A673 (cell line): ENCODE measurements around the gene GLYR1. TPM values are rescaled to one million over a fixed set of nuclear protein-coding genes. Genes with fewer than 3 reads are reported as not detected.

Experiments
- BruUV-seq: library from RNA; stranded (reverse); fragments of 400-500 nt; replicated peaks from 2 replicates; lab custom pipeline; 2021; lab: Mats Ljungman, UMichigan
- CTCF ChIA-PET: fragments of 300-600 bp; sonication (Branson Sonifier 250); formaldehyde crosslinking; loops from one replicate; lab custom pipeline; 2022; ENCODE audit warnings: antibody characterized with exemption; lab: Charles Lee
- POLR2A ChIA-PET: fragments of 300-600 bp; sonication (Branson Sonifier 250); formaldehyde crosslinking; loops from one replicate; lab custom pipeline; 2022; ENCODE audit warnings: antibody characterized with exemption; ENCODE audit not compliant: low non-redundant PET; lab: Charles Lee
- DNase-seq: peaks from one replicate; pipeline ENCODE4 v3.0.0-alpha.2; 2015; ENCODE audit warnings: low spot score
- H3K27ac ChIP-seq: fragments of 200-600 bp; sonication (generic); 2 replicates; pipeline ENCODE4 v1.5.1; 2016; ENCODE audit warnings: mixed run types, low read depth, mild to moderate bottlenecking, mixed read lengths, antibody characterized with exemption, low read length; ENCODE audit not compliant: poor library complexity, severe bottlenecking
- H3K27me3 ChIP-seq: fragments of 200-600 bp; sonication (generic); replicated peaks from 2 replicates; pipeline ENCODE4 v1.6.1; 2017; ENCODE audit warnings: mixed run types, low read depth, mild to moderate bottlenecking, mixed read lengths, antibody characterized with exemption, low read length; ENCODE audit not compliant: insufficient read depth, poor library complexity
- H3K36me3 ChIP-seq: fragments of 200-600 bp; sonication (generic); 2 replicates; pipeline ENCODE4 v1.6.1; 2016; ENCODE audit warnings: mixed run types, mild to moderate bottlenecking, mixed read lengths, antibody characterized with exemption, low read length; ENCODE audit not compliant: insufficient read depth, poor library complexity, severe bottlenecking
- H3K4me1 ChIP-seq: fragments of 200-600 bp; sonication (generic); 2 replicates; pipeline ENCODE4 v1.6.1; 2017; ENCODE audit warnings: mixed run types, mild to moderate bottlenecking, mixed read lengths, antibody characterized with exemption, low read length; ENCODE audit not compliant: insufficient read depth, poor library complexity, severe bottlenecking
- H3K4me3 ChIP-seq: fragments of 200-600 bp; sonication (generic); 2 replicates; pipeline ENCODE4 v1.5.1; 2016; ENCODE audit warnings: low read depth, mixed run types, mild to moderate bottlenecking, mixed read lengths, low read length; ENCODE audit not compliant: poor library complexity, severe bottlenecking
- H3K9me3 ChIP-seq: fragments of 200-600 bp; sonication (generic); 2 replicates; pipeline ENCODE4 v1.6.1; 2016; ENCODE audit warnings: mixed run types, low read depth, mild to moderate bottlenecking, mixed read lengths, antibody characterized with exemption, low read length; ENCODE audit not compliant: poor library complexity, severe bottlenecking
- EZH2 ChIP-seq: fragments of 200-600 bp; sonication (generic); IDR thresholded peaks from 2 replicates; pipeline ENCODE4 v1.6.1; 2017; ENCODE audit warnings: borderline replicate concordance, low read depth, mild to moderate bottlenecking, mixed read lengths, antibody characterized with exemption, low read length; ENCODE audit not compliant: poor library complexity, severe bottlenecking
- intact Hi-C: fragments of 100-400 bp; cut with micrococcal nuclease; formaldehyde crosslinking; loops from one replicate; pipeline ENCODE4 v1.10.0; 2022; ENCODE audit not compliant: unreplicated experiment
- total RNA-seq: library from RNA; stranded (reverse); gene quantifications from 2 replicates; pipeline ENCODE4 v1.2.3, GENCODE V29; 2021
- TF ChIP-seq, protein P1 (sequence below): fragments of 300-800, 200-600 bp; sonication (generic); conservative IDR thresholded peaks from 2 replicates; pipeline ENCODE4 v1.5.1; 2017; ENCODE audit warnings: low read depth, mild to moderate bottlenecking, antibody characterized with exemption, low read length, moderate library complexity, mixed read lengths

The GLYR1 gene
- total RNA-seq, 1 experiment from 2014 or later, result 128 TPM

DNA sequence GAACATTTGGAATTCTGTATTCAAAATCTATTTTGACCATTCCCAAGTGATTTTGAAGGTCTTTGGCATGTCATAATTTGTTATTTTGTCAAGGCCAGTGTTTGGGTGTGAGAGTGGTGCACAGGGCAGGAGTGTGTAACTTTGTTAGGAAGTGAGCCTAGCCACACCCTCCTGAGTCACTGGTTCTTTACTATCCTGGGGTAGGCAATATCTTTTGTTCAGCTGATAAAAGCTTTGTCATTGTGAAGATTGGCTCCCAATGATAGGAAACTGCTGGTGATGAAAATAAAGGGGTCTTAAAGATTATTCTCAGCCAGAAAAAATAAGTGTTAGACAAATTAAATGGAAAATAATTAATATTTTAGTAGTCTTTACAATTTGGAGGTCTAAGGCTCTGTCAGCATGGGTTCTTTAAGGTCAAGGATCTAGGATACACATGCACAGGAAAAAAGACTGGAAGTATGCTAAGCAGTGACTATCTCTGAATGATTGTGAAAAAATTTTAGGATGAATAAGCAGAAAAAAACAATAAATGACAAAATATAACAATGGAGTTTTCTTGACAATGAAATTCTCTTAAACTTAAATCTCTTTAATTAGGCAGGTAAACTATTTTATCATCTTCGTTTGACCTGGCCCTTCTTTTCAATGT lies 5.3 kb upstream of the GLYR1 start:
- no peaks in the 10 kb centered on the region for H3K9me3 ChIP-seq
- peaks cover 35% of the 10 kb centered on the region for H3K36me3 ChIP-seq
- POLR2A ChIA-PET, result no interaction called here
- intact Hi-C loops, result no loop called here
- H3K4me3 ChIP-seq, result no peak overlapping the region
- no peak for DNase-seq
- no peaks in the 10 kb centered on the region for H3K27me3 ChIP-seq
- no peak overlapping the region for H3K27ac ChIP-seq
- TF ChIP-seq EZH2, result no peak
- TF ChIP-seq, protein P1, sequence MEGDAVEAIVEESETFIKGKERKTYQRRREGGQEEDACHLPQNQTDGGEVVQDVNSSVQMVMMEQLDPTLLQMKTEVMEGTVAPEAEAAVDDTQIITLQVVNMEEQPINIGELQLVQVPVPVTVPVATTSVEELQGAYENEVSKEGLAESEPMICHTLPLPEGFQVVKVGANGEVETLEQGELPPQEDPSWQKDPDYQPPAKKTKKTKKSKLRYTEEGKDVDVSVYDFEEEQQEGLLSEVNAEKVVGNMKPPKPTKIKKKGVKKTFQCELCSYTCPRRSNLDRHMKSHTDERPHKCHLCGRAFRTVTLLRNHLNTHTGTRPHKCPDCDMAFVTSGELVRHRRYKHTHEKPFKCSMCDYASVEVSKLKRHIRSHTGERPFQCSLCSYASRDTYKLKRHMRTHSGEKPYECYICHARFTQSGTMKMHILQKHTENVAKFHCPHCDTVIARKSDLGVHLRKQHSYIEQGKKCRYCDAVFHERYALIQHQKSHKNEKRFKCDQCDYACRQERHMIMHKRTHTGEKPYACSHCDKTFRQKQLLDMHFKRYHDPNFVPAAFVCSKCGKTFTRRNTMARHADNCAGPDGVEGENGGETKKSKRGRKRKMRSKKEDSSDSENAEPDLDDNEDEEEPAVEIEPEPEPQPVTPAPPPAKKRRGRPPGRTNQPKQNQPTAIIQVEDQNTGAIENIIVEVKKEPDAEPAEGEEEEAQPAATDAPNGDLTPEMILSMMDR, result no peak
- no TSS peak for BruUV-seq
- H3K4me1 ChIP-seq, result peaks cover 8% of the 10 kb centered on the region
- CTCF ChIA-PET, result no interaction called here

DNA sequence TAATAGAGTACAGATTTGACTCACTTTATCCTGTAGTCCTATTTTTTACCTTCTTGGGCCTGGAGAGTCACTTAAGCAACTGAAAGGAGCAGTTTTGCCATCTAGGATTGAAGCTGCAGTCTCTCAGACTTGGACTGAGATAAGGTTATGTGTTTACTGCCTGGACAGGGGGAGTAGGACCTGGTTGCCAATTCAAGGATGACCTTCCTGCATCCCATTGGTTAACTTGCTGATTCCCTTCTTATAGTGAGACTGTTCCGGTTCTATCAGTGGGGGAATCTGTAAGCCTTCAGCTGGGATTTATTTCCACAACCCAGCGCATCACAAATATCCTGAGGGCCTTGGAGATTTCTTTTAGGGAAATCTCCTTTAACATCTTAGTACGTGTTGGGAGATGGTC lies 3.1 kb upstream of the GLYR1 start:
- Histone ChIP-seq H3K36me3 (peaks cover 23% of the 10 kb centered on the region), H3K4me3 (no peak overlapping the region), H3K9me3 (no peaks in the 10 kb centered on the region), H3K4me1 (peaks cover 8% of the 10 kb centered on the region), H3K27me3 (no peaks in the 10 kb centered on the region), H3K27ac (no peak overlapping the region)
- BruUV-seq, result no TSS peak
- ChIA-PET POLR2A (no interaction called here), CTCF (no interaction called here)
- no peak for TF ChIP-seq EZH2
- TF ChIP-seq, protein P1, result no peak
- DNase-seq, result no peak
- intact Hi-C loops, result no loop called here

DNA sequence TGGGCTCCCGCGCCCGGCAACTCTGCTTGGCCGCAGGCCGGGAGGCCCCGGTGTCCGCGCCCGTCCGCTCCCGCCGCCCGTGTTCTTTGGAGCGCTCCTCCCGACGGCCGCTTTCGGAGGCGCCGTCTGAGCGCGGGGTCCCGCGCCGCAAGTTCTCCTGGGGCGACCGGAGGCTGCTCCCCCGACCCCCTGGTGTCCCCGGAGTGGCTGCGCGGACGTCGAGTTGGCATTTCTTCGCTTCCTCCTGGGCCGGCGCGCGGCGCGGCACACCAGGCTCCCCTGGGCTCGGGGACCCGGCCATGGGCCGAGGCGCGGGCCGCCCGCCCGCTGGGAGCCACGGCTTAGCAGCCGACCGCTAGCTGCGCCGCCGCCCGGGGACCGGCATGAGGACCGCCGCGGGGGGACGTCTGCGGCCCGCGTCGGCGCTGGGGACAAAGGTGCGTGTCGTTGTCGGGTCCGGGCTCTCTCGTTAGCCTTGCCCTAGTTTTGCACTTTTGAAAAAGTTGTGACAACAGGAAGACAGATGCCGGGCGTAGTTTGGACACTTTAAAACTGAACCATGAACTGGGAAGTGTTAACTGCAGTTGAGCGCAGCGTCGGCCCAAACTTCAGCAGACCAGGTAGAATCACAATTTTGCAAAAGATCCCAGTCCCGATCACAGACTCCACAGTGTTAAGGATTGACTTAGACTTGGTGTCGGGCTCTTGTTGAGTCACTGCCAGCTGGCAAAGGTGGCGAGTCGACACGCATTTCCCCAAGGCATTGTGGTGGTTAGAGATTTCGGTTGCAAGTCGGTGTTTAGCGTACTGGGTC lies 893 bp upstream of the GLYR1 start:
- intact Hi-C loops, result loop anchor here (10.0 kb wide), 1 partner anchor 247 kb away; the partner anchor contains the start of gene EEF2KMT
- peak; percentile 70 for DNase-seq
- ChIA-PET POLR2A (no interaction called here), CTCF (no interaction called here)
- Histone ChIP-seq H3K9me3 (no peaks in the 10 kb centered on the region), H3K27me3 (no peaks in the 10 kb centered on the region), H3K27ac (peak overlapping the region; percentile 97), H3K4me3 (peak overlapping the region; percentile 99), H3K4me1 (peaks cover 8% of the 10 kb centered on the region), H3K36me3 (peaks cover 27% of the 10 kb centered on the region)
- no TSS peak for BruUV-seq
- TF ChIP-seq, protein P1, result no peak
- no peak for TF ChIP-seq EZH2
